ENCODE data around the gene ZNF626.
"Not testable (repeated sequence)": the region's sequence is repeated elsewhere in the genome, so short reads cannot be mapped to it uniquely, and the experiment has no call there.

The ZNF626 gene

DNA sequence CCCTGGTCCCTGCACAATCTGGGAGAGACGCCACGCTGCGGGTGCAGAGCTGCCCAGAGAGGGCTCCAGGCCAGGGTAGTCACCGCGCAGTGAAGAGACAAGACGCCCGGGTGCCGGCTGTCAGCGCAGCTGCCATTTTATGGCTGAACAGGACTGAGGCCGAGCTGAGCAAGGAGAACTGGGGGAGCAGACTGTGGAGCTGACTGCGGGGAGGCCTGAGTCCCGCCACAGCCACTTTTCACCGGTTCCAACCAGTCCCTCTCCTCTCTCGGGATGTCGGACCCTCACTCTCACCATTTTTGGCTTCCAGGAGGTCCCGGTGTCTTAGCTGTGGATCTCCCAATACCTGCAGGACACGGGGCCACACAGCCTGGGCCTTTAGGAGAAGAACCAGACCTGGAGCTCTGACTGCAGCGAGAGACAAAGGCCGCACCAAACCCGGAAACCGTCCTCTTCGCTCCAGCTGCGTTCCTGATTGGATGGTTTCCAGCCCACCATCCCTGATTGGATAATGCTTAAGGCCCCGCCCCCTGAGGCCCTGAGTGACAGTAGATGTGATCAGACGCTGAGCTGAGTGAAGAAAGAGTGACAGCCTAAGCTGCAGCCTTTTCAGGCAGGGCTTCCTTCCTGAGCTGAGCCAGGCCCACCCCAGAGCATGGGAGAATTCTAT, at the start of gene ZNF626:
Gene ZNF626, minus strand, starts transcription at position 422 of the 670 bp plus-strand sequence. Its CDS starts 125 bp downstream, at position 297.
- DNase-seq: peak; percentile 77 to 82 (median 80)

DNA sequence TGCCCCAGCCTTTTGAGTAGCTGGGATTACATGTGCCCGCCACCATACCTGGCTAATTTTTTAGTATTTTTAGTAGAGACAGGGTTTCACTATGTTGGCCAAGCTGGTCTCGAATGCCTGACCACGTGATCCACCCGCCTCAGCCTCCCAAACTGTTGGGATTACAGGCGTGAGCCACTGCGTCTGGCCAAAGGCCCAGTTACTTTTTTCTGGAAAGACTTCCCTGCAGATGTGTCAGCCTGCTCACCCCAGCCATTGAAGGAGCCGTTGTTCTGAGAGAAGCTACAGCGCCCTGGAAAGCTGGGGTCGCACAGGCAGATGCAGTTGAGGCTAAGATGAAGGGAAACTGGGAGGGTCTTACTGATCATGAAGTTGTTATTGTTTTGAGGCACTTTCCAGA, 7.9 kb upstream of the ZNF626 start:
- DNase-seq: no peak

DNA sequence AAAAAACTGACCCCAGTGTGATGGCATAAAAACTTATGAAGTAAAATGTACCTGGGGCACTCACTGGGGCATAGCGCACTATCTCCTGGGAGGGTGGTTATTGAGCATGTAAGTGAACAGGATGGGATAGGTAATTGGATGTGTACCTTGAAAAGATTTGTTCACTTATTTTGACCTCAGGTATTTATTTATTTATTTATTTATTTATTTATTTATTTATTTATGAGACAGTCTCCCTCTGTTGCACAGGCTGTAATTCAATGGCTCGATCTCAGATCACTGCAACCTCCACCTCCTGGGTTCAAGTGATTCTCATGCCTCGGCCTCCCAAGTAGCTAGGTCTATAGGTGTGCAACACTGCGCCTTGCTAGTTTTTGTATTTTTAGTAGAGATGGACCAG, 5.9 kb upstream of the ZNF626 start:
- DNase-seq: no peak

DNA sequence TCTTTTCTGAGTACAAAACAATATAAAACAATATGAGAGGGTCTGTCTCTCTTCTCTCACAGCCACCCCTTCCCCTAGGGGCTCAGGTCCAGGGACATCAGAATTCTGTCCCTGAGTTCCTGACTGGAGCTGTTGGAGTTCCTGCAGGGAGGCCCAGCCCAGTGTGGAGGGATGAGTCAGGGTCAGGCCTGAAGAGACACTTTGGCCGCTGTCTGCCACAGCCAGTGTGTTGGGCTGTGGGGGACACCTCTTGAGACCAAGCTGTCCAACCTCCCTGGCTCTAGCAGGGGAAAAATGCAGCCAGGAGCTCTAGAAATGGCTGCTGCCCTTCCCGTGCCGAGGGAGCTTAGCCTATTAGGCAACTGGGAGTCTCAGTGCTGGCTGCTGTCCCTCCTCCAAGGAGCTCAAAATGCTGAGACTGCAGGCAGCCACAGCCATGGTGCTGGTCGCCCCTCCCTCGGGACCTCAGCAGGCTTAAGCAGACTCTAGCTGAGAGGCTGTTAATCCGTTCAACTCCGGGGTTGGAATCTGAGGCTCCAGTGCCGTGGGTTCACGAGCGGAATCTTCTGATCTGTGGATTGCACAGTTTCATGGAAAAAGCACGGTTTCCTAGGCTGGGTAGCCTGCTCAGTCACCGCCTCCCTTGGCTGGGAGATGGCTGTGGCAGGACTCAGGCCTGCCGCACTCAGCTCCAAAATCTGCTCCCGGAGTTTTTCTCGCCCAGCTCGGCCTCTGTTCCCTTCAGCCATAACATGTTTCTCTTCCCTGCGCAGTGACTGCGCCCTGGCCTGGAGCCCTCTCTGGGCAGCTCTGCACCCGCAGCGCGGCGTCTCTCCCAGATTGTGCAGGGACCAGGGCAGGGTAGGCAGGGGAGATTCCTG, 3.8 kb upstream of the ZNF626 start:
- DNase-seq: no peak

DNA sequence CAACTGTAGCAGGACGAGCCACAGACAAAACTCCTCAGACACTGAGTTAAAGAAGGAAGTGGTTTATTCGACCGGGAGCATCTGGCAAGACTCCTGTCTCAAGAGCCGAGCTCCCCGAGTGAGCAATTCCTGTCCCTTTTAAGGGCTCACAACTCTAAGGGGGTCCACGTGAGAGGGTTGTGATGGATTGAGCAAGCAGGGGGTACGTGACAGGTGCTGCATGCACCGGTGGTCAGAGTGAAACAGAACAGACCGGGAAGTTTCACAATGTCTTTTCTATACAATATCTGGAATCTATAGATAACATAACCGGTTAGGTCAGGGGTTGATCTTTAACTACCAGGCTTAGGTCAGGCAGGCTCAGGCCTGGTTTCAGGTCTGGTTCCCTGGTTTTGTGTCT, 3.1 kb upstream of the ZNF626 start:
- DNase-seq: not testable (repeated sequence)

DNA sequence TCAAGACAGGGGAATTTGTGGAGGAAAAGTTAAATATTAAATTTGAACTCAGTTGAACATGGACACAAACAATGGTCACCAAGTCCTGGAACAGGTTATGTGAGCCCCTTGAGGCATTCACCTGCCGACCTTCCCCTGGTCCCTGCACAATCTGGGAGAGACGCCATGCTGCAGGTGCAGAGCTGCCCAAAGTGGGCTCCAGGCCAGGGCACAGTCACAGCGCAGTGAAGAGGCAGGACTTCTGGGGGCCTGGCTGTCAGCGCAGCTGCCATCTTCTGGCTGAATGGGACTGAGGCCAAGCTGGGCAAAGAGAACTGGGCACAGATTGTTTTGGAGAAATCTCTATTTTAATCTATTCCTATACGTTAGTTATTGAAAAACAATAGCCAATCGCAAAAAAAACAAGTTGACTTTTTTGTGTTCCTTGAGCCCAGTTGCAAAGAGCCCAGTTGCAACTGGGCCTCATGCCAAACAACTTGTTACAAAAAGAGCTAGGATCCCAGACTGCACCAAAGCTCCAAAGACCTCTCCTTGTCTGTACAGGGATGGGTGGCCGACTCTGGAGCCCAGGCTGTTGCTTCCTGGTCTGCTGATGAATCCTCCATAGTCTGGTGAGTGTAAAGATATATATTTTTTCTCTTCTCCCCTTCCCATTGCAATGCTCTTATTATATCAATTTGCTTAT, 1.2 kb upstream of the ZNF626 start:
- no peak for DNase-seq

DNA sequence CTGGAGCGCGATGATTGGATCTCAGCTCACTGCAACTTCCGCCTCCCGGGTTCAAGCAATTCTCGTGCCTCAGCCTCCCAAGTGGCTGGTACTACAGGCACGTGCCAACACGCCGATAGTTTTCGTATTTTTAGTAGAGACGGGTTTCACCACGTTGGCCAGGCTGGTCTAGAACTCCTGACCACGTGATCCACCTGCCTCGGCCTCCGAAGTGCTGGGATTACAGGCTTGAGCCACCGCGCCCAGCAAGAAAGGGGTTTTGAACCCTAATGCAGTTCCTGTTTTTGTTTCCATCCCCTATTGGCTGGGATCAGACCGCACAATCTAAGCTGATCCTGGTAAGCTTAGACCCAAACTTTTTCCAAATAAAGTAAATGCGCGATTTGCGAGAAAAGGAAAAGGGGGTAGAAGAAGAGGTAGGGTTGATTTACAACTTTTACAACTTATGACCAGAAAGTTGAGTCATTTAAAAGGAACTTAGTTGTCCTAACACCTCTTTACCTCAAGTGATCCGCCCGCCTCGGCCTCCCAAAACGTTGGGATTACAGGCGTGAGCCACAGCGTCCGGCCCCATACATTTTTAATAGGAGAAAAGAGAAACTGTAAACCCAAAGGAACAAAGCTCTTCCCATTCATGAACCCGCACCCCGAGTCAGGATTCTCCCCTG, 764 bp downstream of the ZNF626 start:
- DNase-seq: no peak

DNA sequence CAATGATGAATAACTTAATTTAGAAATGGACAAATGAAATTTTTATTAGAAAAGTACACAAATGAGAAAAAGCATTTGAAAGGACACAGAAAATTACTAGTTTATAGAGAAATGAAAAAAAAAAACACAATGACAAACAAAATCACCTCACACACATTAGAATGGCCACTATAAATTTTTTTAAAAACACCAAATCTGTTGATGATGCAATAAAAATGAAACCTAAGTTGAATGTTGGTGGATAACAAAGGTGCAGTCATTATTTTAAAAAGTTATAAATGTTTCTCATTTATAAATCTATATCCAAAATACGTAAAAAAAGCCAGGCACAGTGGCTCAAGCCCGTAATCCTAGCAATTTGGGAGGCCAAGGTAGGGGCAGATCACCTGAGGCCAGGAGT, 20.8 kb downstream of the ZNF626 start:
- DNase-seq: no peak

DNA sequence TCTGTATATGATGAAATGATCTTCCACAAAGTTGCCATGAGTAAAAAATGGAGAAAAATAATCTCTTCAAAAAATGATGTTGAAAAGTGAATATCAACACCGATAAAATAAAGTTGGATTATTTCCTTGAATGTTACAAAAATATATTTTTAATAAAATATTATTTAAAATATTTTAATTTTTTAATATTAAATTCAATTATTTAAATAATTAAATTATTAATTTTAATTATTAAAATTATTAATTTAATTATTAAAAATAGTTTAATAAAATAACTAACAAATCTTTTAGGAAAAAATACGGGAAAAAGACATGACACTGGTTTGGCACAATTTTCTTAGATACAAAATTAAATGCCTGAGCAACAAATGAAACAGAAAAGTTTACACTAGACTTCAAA, 21.3 kb downstream of the ZNF626 start:
- DNase-seq: no peak

DNA sequence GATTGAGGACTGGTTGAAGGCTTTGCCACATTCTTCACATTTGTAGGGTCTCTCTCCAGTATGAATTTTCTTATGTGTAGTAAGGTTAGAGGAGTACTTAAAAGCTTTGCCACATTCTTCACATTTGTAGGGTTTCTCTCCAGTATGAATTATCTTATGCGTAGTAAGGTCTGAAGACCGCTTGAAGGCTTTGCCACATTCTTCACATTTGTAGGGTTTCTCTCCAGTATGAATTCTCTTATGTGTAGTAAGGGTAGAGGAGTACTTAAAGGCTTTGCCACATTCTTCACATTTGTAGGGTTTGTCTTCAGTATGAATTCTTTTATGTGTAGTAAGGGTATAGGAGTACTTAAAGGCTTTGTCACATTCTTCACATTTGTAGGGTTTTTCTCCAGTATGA, 36.8 kb downstream of the ZNF626 start:
- DNase-seq: not testable (repeated sequence)

DNA sequence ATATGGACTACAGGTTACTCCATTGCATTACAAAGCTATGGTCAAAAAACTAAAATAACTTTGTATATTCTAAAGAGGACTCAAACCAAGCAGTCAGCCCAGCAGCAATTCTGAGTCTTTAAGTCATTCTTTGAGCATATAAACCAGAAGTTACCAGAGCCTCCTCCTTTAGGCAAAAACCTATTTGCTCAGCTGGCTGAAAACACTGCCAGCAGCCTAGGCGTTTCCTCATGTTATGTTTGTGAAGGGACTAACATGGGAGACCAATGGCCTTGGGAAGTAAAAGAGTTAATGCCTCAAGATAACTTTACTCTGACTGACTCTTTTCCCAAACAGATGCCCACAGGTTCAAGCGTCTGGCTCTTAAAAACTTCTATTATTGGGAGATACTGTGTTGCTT, 45.3 kb downstream of the ZNF626 start:
- DNase-seq: no peak

DNA sequence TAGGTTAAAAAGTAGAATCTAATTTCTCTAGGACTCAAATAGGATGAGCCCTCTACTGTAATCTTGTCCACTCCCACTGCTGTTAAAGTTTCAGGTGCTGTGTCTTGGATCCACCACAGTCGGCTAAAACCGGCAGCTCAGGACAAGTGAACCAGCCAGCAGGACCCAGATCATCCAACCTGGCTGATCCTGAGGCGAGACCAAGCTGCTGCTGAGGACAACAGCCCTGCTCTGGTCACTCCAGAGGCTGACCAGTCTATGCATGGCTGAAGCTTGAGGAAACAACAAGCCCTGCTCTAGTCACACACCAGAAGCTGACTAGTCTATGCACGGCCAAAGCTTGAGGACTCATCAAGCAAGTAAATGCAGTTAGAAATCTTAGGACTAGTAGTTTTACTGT, 46.4 kb downstream of the ZNF626 start:
- not testable (repeated sequence) for DNase-seq

DNA sequence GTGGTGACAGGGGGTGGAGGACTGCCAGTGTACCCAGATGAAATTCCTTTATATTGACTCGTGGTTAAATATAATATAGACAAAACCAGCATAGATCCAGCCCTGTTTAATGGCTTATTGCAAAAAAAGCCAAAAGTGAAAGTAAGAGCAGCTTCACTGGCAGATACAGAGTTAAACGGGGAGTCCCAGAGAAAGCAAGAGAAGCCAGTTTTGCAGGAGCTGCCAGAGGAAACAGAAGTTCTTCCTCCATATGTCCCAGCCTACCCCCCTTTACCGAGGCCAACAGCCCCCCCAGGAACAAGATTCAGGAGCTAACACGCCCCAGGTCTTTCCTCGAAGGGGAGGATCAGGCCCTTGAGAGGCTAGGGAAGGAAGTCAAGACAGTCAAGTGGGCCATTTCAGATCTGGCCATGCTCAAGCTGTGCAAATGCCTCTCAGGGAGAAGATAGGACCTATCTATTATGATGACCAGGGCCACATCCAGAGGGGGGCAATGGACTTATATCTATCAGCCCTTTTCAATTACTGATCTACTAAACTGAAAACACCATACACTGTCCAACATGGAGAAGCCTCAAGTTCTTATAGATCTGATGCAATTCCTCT, 48.6 kb downstream of the ZNF626 start:
- no peak for DNase-seq

DNA sequence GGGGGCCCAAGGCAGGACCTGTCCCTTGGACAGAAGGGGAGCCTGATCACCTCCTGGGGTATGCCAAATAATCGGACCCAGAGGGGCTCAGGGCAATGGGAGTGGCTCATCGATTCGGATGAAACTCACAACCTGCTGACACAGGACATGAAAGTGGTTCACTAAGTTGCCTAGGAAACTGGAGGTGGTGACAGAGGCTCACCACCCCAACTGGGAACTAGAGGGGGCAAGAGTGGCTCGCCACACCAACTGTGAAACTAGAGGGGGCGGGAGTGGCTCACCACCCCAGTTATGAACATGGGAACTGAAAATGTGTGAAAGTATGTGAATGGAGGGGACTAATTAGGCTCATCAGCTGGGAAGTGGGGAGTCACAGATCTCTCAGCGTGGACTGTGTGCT, 49.5 kb downstream of the ZNF626 start:
- no peak for DNase-seq

DNA sequence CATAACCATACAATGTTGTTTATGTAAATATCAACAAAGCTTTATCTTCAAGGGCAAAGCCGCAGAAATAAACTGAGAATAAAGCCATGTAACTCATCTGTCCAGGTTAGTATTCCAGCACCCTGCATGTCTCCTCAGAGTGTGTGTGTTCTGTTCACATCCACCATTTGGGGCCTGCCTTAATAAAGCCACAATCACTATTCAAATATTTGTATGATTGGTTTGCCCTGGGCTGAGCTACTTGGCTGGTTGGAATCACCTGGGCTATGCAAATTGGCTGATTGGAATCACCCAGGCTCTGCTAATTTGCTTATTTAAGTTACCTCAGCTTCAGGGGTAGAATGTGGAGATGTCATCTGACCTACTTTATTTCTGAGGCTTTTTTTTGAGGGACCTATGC, 53.4 kb downstream of the ZNF626 start:
- DNase-seq: no peak

Measured in activated CD4-positive, CD25-positive, alpha-beta regulatory T cell (primary cell).